SU-DHL-6 (cell line): ENCODE data around the gene BOK.

Source experiments
- H2AFZ ChIP-seq: fragments of 200-600 bp; sonication (generic); 2 replicates; pipeline ENCODE4 v1.6.1; 2014; ENCODE audit warnings: low read depth, mild to moderate bottlenecking, moderate library complexity, mixed read lengths, antibody characterized with exemption, low read length; ENCODE audit not compliant: severe bottlenecking
- H3F3A ChIP-seq: fragments of 200-600 bp; shearing (Covaris generic); 2 replicates; pipeline ENCODE4 v1.6.0; 2016; ENCODE audit warnings: antibody characterized with exemption, mild to moderate bottlenecking; ENCODE audit not compliant: insufficient read depth
- H3K27ac ChIP-seq: fragments of 200-600 bp; sonication (generic); 2 replicates; pipeline ENCODE4 v1.5.1; 2016; ENCODE audit warnings: low read depth, mild to moderate bottlenecking, low read length, moderate library complexity, mixed read lengths
- H3K27me3 ChIP-seq: fragments of 200-600 bp; sonication (generic), shearing (Covaris generic); 2 replicates; pipeline ENCODE4 v1.6.0; 2014; ENCODE audit warnings: mild to moderate bottlenecking, low read length
- H3K36me3 ChIP-seq: fragments of 200-600 bp; sonication (generic); 2 replicates; pipeline ENCODE4 v1.6.1; 2014; ENCODE audit warnings: mild to moderate bottlenecking, low read length, mixed read lengths
- H3K4me2 ChIP-seq: fragments of 300-600, 200-600 bp; shearing (Covaris generic), sonication (generic); 2 replicates; pipeline ENCODE4 v1.6.0; 2014; ENCODE audit warnings: low read length, low read depth, mild to moderate bottlenecking; ENCODE audit not compliant: poor library complexity, severe bottlenecking
- H3K4me3 ChIP-seq: fragments of 200-600 bp; sonication (generic); 2 replicates; pipeline ENCODE4 v1.5.1; 2014; ENCODE audit warnings: antibody characterized with exemption, low read length, mild to moderate bottlenecking, mixed read lengths; ENCODE audit not compliant: insufficient read depth, poor library complexity, severe bottlenecking
- H3K79me2 ChIP-seq: fragments of 200-600 bp; sonication (generic); 2 replicates; pipeline ENCODE4 v1.6.1; 2014; ENCODE audit warnings: mild to moderate bottlenecking, low read length, moderate library complexity; ENCODE audit not compliant: insufficient read depth
- H3K9ac ChIP-seq: fragments of 200-600 bp; sonication (generic); 2 replicates; pipeline ENCODE4 v1.7.0; 2014; ENCODE audit warnings: mild to moderate bottlenecking, low read length
- H3K9me2 ChIP-seq: fragments of 200-600 bp; sonication (generic); replicated peaks from 2 replicates; pipeline ENCODE4 v1.6.1; 2014; ENCODE audit warnings: low read length; ENCODE audit not compliant: insufficient read depth
- H3K9me3 ChIP-seq: fragments of 200-600 bp; sonication (generic); 2 replicates; pipeline ENCODE4 v1.6.1; 2014; ENCODE audit warnings: low read length, mixed read lengths; ENCODE audit not compliant: insufficient read depth
- H4K20me1 ChIP-seq: fragments of 200-600 bp; sonication (generic); 2 replicates; pipeline ENCODE4 v1.6.1; 2014; ENCODE audit warnings: low read depth, mild to moderate bottlenecking, antibody characterized with exemption, low read length, moderate library complexity, mixed read lengths
- CTCF ChIP-seq: fragments of 200-600 bp; sonication (generic); IDR thresholded peaks from one replicate; pipeline ENCODE4 v1.5.1; 2017; ENCODE audit warnings: antibody characterized with exemption, mild to moderate bottlenecking, low read length, moderate library complexity; ENCODE audit not compliant: insufficient read depth, poor library complexity, severe bottlenecking
- EZH2phosphoT487 ChIP-seq: fragments of 200-600 bp; sonication (generic), shearing (Covaris generic); conservative IDR thresholded peaks from 2 replicates; pipeline ENCODE4 v1.6.1; 2018; ENCODE audit warnings: mild to moderate bottlenecking, antibody characterized with exemption, low read length, moderate library complexity, mixed read lengths

The BOK gene

GRCh38 chr2:241574911-241575623, 16.5 kb downstream of the BOK start:
- Histone ChIP-seq H3F3A (no peaks in the 10 kb centered on the region), H3K9me3 (no peaks in the 10 kb centered on the region), H3K27me3 (no peaks in the 10 kb centered on the region), H3K9ac (no peak overlapping the region), H3K4me2 (no peak overlapping the region), H4K20me1 (no peaks in the 10 kb centered on the region), H2AFZ (no peak overlapping the region), H3K9me2 (no peaks in the 10 kb centered on the region), H3K79me2 (no peaks in the 10 kb centered on the region), H3K36me3 (no peaks in the 10 kb centered on the region), H3K4me3 (no peak overlapping the region), H3K27ac (no peak overlapping the region)
- TF ChIP-seq CTCF (no peak), EZH2phosphoT487 (no peak)

GRCh38 chr2:241575624-241576292, 17.2 kb downstream of the BOK start:
- no peaks in the 10 kb centered on the region for H3F3A ChIP-seq
- no peak overlapping the region for H3K4me3 ChIP-seq
- no peaks in the 10 kb centered on the region for H4K20me1 ChIP-seq
- H3K27ac ChIP-seq, result no peak overlapping the region
- H3K9me3 ChIP-seq, result no peaks in the 10 kb centered on the region
- no peaks in the 10 kb centered on the region for H3K36me3 ChIP-seq
- H3K4me2 ChIP-seq, result no peak overlapping the region
- no peaks in the 10 kb centered on the region for H3K9me2 ChIP-seq
- H3K9ac ChIP-seq, result no peak overlapping the region
- H3K79me2 ChIP-seq, result no peaks in the 10 kb centered on the region
- TF ChIP-seq EZH2phosphoT487 (no peak), CTCF (no peak)
- no peak overlapping the region for H2AFZ ChIP-seq
- H3K27me3 ChIP-seq, result no peaks in the 10 kb centered on the region

GRCh38 chr2:241576293-241576654, 17.7 kb downstream of the BOK start:
- Histone ChIP-seq H3K4me2 (no peak overlapping the region), H3K4me3 (no peak overlapping the region), H3K36me3 (no peaks in the 10 kb centered on the region), H3K9me2 (no peaks in the 10 kb centered on the region), H3F3A (no peaks in the 10 kb centered on the region), H3K79me2 (no peaks in the 10 kb centered on the region), H3K27me3 (no peaks in the 10 kb centered on the region), H4K20me1 (no peaks in the 10 kb centered on the region), H3K9me3 (no peaks in the 10 kb centered on the region), H2AFZ (no peak overlapping the region), H3K27ac (no peak overlapping the region), H3K9ac (no peak overlapping the region)
- TF ChIP-seq EZH2phosphoT487 (no peak), CTCF (no peak)
